H1 (cell line): ENCODE results near the gene XAB2. TPM values are rescaled to one million over a fixed set of nuclear protein-coding genes. Genes with fewer than 3 reads are reported as not detected.

Experiments
- CTCF ChIA-PET: fragments of 300-600 bp; sonication (Branson Sonifier 250); formaldehyde crosslinking; loops from one replicate; lab custom pipeline; 2021; ENCODE audit not compliant: partially characterized antibody; lab: Charles Lee
- POLR2A ChIA-PET: fragments of 300-600 bp; sonication (Branson Sonifier 250); formaldehyde crosslinking; loops from one replicate; lab custom pipeline; 2021; ENCODE audit warnings: inconsistent platforms; ENCODE audit not compliant: partially characterized antibody; lab: Charles Lee
- DNase-seq, 2 experiments: peaks; one replicate each; pipeline versions ENCODE4 v3.0.0 to v3.0.0-alpha.2; 2010 to 2022; ENCODE audit warnings: low spot score in 2 of 2, low read depth in 1 of 2, mixed read lengths in 1 of 2
- FAIRE-seq: peaks from 2 replicates; lab custom pipeline; 2011; peaks lifted over from hg19 to GRCh38; lab: Jason Lieb, UNC
- H2AFZ ChIP-seq: 2 replicates; pipeline ENCODE4 v1.8.1; 2012; ENCODE audit warnings: low read length, inconsistent platforms
- H2AK5ac ChIP-seq: 2 replicates; pipeline ENCODE4 v1.6.1; 2013; ENCODE audit warnings: low read depth, low read length
- H2BK120ac ChIP-seq: replicated peaks from 2 replicates; pipeline ENCODE3; 2013; ENCODE audit warnings: low read depth, low read length, inconsistent platforms
- H2BK12ac ChIP-seq: 2 replicates; pipeline ENCODE4 v1.6.1; 2013; ENCODE audit warnings: low read depth, low read length
- H2BK15ac ChIP-seq: 2 replicates; pipeline ENCODE4 v1.6.1; 2013; ENCODE audit warnings: low read length
- H2BK20ac ChIP-seq: 2 replicates; pipeline ENCODE4 v1.6.1; 2013; ENCODE audit warnings: low read length
- H2BK5ac ChIP-seq: 2 replicates; pipeline ENCODE4 v1.6.1; 2013; ENCODE audit warnings: low read depth, low read length
- H3K14ac ChIP-seq: 2 replicates; pipeline ENCODE4 v1.6.1; 2013; ENCODE audit warnings: inconsistent platforms; ENCODE audit not compliant: insufficient read length
- H3K18ac ChIP-seq: 2 replicates; pipeline ENCODE4 v1.6.1; 2013; ENCODE audit warnings: low read length; ENCODE audit errors: extremely low read depth
- H3K23ac ChIP-seq: 2 replicates; pipeline ENCODE4 v1.6.1; 2013; ENCODE audit warnings: inconsistent platforms; ENCODE audit not compliant: insufficient read length
- H3K23me2 ChIP-seq: 2 replicates; pipeline ENCODE4 v1.6.1; 2013; ENCODE audit warnings: low read depth, low read length
- H3K27ac ChIP-seq: 2 replicates; pipeline ENCODE4 v1.6.1; 2011; ENCODE audit warnings: low read depth, low read length, inconsistent platforms
- H3K27me3 ChIP-seq, 4 experiments: replicated peaks in 1 of 4; 1 replicate in 1 of 4; 2 replicates in 3 of 4; pipeline versions ENCODE4 v1.6.1 to v1.8.1; 2011 to 2013; ENCODE audit warnings: low read length in 3 of 4, mild to moderate bottlenecking in 3 of 4, inconsistent platforms in 2 of 4, mixed read lengths in 2 of 4, moderate library complexity in 1 of 4; ENCODE audit not compliant: control insufficient read depth in 3 of 4, insufficient read depth in 3 of 4; ENCODE audit errors: extremely low read depth in 1 of 4
- H3K36me3 ChIP-seq, 4 experiments: 2 replicates each; pipeline versions ENCODE4 v1.6.1 to v1.8.1; 2011 to 2013; ENCODE audit warnings: mild to moderate bottlenecking in 4 of 4, low read length in 3 of 4, moderate library complexity in 2 of 4, control low read depth in 1 of 4, inconsistent platforms in 1 of 4; ENCODE audit not compliant: insufficient read depth in 4 of 4, control insufficient read depth in 2 of 4
- H3K4ac ChIP-seq: replicated peaks from 2 replicates; pipeline ENCODE3; 2013; ENCODE audit warnings: low read length, low read depth, mixed read lengths, inconsistent platforms; ENCODE audit not compliant: insufficient read length
- H3K4me1 ChIP-seq, 4 experiments: replicated peaks in 1 of 4; 1 replicate in 1 of 4; 2 replicates in 3 of 4; pipeline versions ENCODE4 v1.6.1 to v1.8.1; 2011 to 2013; ENCODE audit warnings: low read length in 3 of 4, inconsistent platforms in 2 of 4, mixed read lengths in 1 of 4; ENCODE audit not compliant: insufficient read depth in 4 of 4, control insufficient read depth in 3 of 4
- H3K4me2 ChIP-seq, 2 experiments: 2 replicates each; pipeline versions ENCODE4 v1.6.1 to v1.8.1; 2011 to 2013; ENCODE audit warnings: low read depth in 2 of 2, low read length in 2 of 2, control low read depth in 1 of 2, inconsistent platforms in 1 of 2, mild to moderate bottlenecking in 1 of 2; ENCODE audit not compliant: insufficient read depth in 1 of 2
- H3K4me3 ChIP-seq, 4 experiments: fragments of 200-600, 300-600 bp in 1 of 4; sonication (generic), shearing (Covaris generic), sonication (Bioruptor Twin) in 1 of 4; 2 replicates each; pipeline versions ENCODE4 v1.5.1 to v1.8.1; 2011 to 2016; ENCODE audit warnings: low read length in 4 of 4, low read depth in 3 of 4, control low read depth in 2 of 4, inconsistent platforms in 2 of 4, mild to moderate bottlenecking in 2 of 4, mixed read lengths in 1 of 4, moderate library complexity in 1 of 4; ENCODE audit not compliant: insufficient read depth in 2 of 4; ENCODE audit errors: extremely low read depth in 1 of 4
- H3K56ac ChIP-seq: replicated peaks from 2 replicates; pipeline ENCODE3; 2013; ENCODE audit warnings: low read depth, mild to moderate bottlenecking, mixed read lengths, low read length, inconsistent platforms; ENCODE audit not compliant: insufficient read length
- H3K79me1 ChIP-seq: 2 replicates; pipeline ENCODE4 v1.6.1; 2013; ENCODE audit warnings: low read depth, low read length, control low read depth
- H3K79me2 ChIP-seq, 2 experiments: 2 replicates each; pipeline versions ENCODE4 v1.6.1 to v1.8.1; 2012 to 2013; ENCODE audit warnings: low read length in 2 of 2, mild to moderate bottlenecking in 2 of 2, inconsistent platforms in 1 of 2; ENCODE audit not compliant: insufficient read depth in 2 of 2, control insufficient read depth in 1 of 2
- H3K9ac ChIP-seq, 4 experiments: replicated peaks in 1 of 4; 1 replicate in 1 of 4; 2 replicates in 3 of 4; pipeline versions ENCODE4 v1.6.1 to v1.8.1; 2011 to 2013; ENCODE audit warnings: low read depth in 3 of 4, low read length in 3 of 4, control low read depth in 2 of 4, mild to moderate bottlenecking in 2 of 4, moderate library complexity in 2 of 4, inconsistent platforms in 1 of 4; ENCODE audit errors: extremely low read depth in 1 of 4
- H3K9me3 ChIP-seq, 2 experiments: 2 replicates each; pipeline versions ENCODE4 v1.6.1 to v1.8.1; 2012 to 2013; ENCODE audit warnings: mild to moderate bottlenecking in 2 of 2, moderate library complexity in 2 of 2, control low read depth in 1 of 2, inconsistent platforms in 1 of 2, low read depth in 1 of 2, low read length in 1 of 2, mixed read lengths in 1 of 2; ENCODE audit not compliant: insufficient read depth in 2 of 2
- H4K20me1 ChIP-seq, 2 experiments: replicated peaks in 1 of 2; 2 replicates each; pipeline versions ENCODE3 to v1.8.1; 2011 to 2013; ENCODE audit warnings: inconsistent platforms in 2 of 2, low read length in 2 of 2, mild to moderate bottlenecking in 1 of 2; ENCODE audit not compliant: insufficient read depth in 2 of 2, control insufficient read depth in 1 of 2
- H4K5ac ChIP-seq: 2 replicates; pipeline ENCODE4 v1.6.1; 2013; ENCODE audit warnings: low read length, low read depth, mixed read lengths, inconsistent platforms; ENCODE audit not compliant: insufficient read length
- H4K8ac ChIP-seq: 2 replicates; pipeline ENCODE4 v1.8.0; 2013; ENCODE audit warnings: mild to moderate bottlenecking, moderate library complexity, low read length, inconsistent platforms; ENCODE audit not compliant: insufficient read depth; ENCODE audit errors: extremely low read depth
- H4K91ac ChIP-seq: replicated peaks from 2 replicates; pipeline ENCODE3; 2013; ENCODE audit warnings: low read length, mixed read lengths, inconsistent platforms; ENCODE audit not compliant: insufficient read length
- CBX8 ChIP-seq: fragments of 300-800, 300-1000 bp; sonication (generic); IDR thresholded peaks from 2 replicates; pipeline ENCODE4 v1.7.1; 2016; ENCODE audit warnings: low read depth, low read length, borderline replicate concordance
- JUND ChIP-seq: IDR thresholded peaks from 2 replicates; pipeline ENCODE4 v1.6.1; 2011; ENCODE audit warnings: mild to moderate bottlenecking, improper control_type of control experiment, low read length
- SAP30 ChIP-seq: fragments of 300-600 bp; sonication (generic); IDR thresholded peaks from 2 replicates; pipeline ENCODE4 v1.7.1; 2012; ENCODE audit warnings: low read length, moderate library complexity, mild to moderate bottlenecking, inconsistent platforms; ENCODE audit not compliant: insufficient read depth, insufficient replicate concordance
- TBP ChIP-seq: IDR thresholded peaks from 2 replicates; pipeline ENCODE4 v1.6.1; 2011; ENCODE audit warnings: low read depth, low read length, improper control_type of control experiment
- WGBS, 2 experiments: shearing (Covaris generic) in 1 of 2; methylation state at CpG; one replicate each; pipeline versions ENCODE4 v1.1.6 to v1.1.7; 2013 to 2015; ENCODE audit warnings: low lambda C conversion rate in 2 of 2, mixed read lengths in 2 of 2, inconsistent platforms in 1 of 2, low coverage in 1 of 2, missing lambda C conversion rate in 1 of 2; ENCODE audit not compliant: insufficient replicate concordance in 2 of 2, insufficient coverage in 1 of 2, insufficient read length in 1 of 2; ENCODE audit errors: extremely low coverage in 1 of 2, missing lambda C conversion rate in 1 of 2; 5-methylcytosine and 5-hydroxymethylcytosine counted together
- polyA plus RNA-seq, 7 experiments: library from polyadenylated mRNA; depleted of rRNA in 3 of 7; stranded (reverse) in 5 of 7; unstranded in 2 of 7; fragments of >200 nt in 5 of 7; fragments of 200-250 nt in 2 of 7; gene quantifications; 1 replicate in 5 of 7; 2 replicates in 1 of 7; 4 replicates in 1 of 7; pipeline versions ENCODE4 v1.2.1 to v1.2.3, GENCODE V29; 2011 to 2013; ENCODE audit warnings: missing spikeins in 2 of 7, mixed read lengths in 2 of 7
- total RNA-seq: library from RNA; stranded (reverse); fragmentation: NEBNext Ultra II Directional; extraction: Animal tissue kit (Norgen Biotek cat#: 25700); gene quantifications from 2 replicates; pipeline ENCODE4 v1.2.1, GENCODE V29; 2021

The XAB2 gene
- total and polyA plus RNA-seq, 2 of the 8 experiments (the other 6 are each of a cell fraction or from before 2014, with no cell fraction given) = 48.2 to 49.4 TPM

GRCh38 chr19:7624810-7625209 lies 4.5 kb downstream of the XAB2 start:
- no peak overlapping the region for H2BK120ac ChIP-seq
- CTCF ChIA-PET = interaction anchor here (0.6 to 1.2 kb wide), 5 partner anchors 13 to 128 kb away, joined by 3 to 4 read pairs (median 3); no protein-coding TSS in a partner anchor
- no peak overlapping the region for H3K9ac ChIP-seq
- peaks cover 0 to 6% (median under 1%) of the 10 kb centered on the region in 4 experiments; a peak in 2 of 7 replicates for H3K4me1 ChIP-seq
- 96% methylated on average over 13 of the region's 17 CpGs; no CpG with 5 or more reads in 1 of the 2 experiments for WGBS, 2 experiments
- no peak overlapping the region for H2BK12ac ChIP-seq
- H4K8ac ChIP-seq = no peak overlapping the region; the same call in 1 of the 2 replicates
- no peak overlapping the region for H4K91ac ChIP-seq
- no peak overlapping the region for H3K4me2 ChIP-seq
- H3K23me2 ChIP-seq = peaks cover 6% of the 10 kb centered on the region; the same call in 1 of the 2 replicates
- no peak overlapping the region for H2BK15ac ChIP-seq
- no peak overlapping the region for H2AFZ ChIP-seq
- POLR2A ChIA-PET = interaction anchor here (0.6 to 6.4 kb wide), 4 partner anchors 9 to 56 kb away, joined by 3 to 34 read pairs (median 3); partner anchors contain the start of gene PCP2
- H4K5ac ChIP-seq = no peak overlapping the region
- H3K23ac ChIP-seq = no peak overlapping the region
- H2BK5ac ChIP-seq = no peak overlapping the region
- H3K14ac ChIP-seq = no peak overlapping the region
- no peak overlapping the region for H3K27ac ChIP-seq
- peaks cover 8 to 34% (median 23%) of the 10 kb centered on the region in 4 experiments; a peak in 6 of 8 replicates for H3K36me3 ChIP-seq
- no peaks in the 10 kb centered on the region for H3K9me3 ChIP-seq
- H3K79me1 ChIP-seq = peaks cover 28% of the 10 kb centered on the region
- no peak overlapping the region for H2AK5ac ChIP-seq
- H3K4me3 ChIP-seq = no peak overlapping the region
- H3K27me3 ChIP-seq = no peaks in the 10 kb centered on the region
- FAIRE-seq (no peak), DNase-seq (no peak)
- TF ChIP-seq JUND (no peak), CBX8 (no peak), SAP30 (no peak), TBP (no peak)
- peaks cover 4 to 24% of the 10 kb centered on the region in 2 experiments for H4K20me1 ChIP-seq
- H3K4ac ChIP-seq = no peak overlapping the region
- no peak overlapping the region for H2BK20ac ChIP-seq
- peaks cover 10 to 34% of the 10 kb centered on the region in 2 experiments; a peak in 3 of 4 replicates for H3K79me2 ChIP-seq
- H3K18ac ChIP-seq = no peak overlapping the region
- no peak overlapping the region for H3K56ac ChIP-seq
